ENCODE data around the gene TSNAXIP1. TPM values are rescaled to one million over a fixed set of nuclear protein-coding genes. Genes with fewer than 3 reads are reported as not detected.

TSNAXIP1 gene
- total RNA-seq, 1 experiment from 2014 or later = 1.9 TPM

GRCh38 chr16:67842509-67843342, 36.0 kb downstream of the TSNAXIP1 start:
- no TSS peak for BruUV-seq (replicated peaks)
- Histone ChIP-seq H3K27ac (no peak overlapping the region), H3K9me3 (ENCODE audit: insufficient read depth, low read depth) (no peaks in the 10 kb centered on the region), H3K79me2 (ENCODE audit: low read depth) (peaks cover 42% of the 10 kb centered on the region), H3K36me3 (ENCODE audit: low read depth) (no peaks in the 10 kb centered on the region), H3K9me2 (ENCODE audit: insufficient read depth) (no peaks in the 10 kb centered on the region), H4K20me1 (ENCODE audit: insufficient read depth) (peaks cover 2% of the 10 kb centered on the region), H3F3A (ENCODE audit: insufficient read depth, low read depth) (peaks cover 16% of the 10 kb centered on the region; the same call in 1 of the 2 replicates), H3K4me2 (peak overlapping the region; percentile 74), H3K4me1 (replicated peaks; ENCODE audit: insufficient read depth) (peaks cover 39% of the 10 kb centered on the region), H2AFZ (no peak overlapping the region; the same call in 1 of the 2 replicates), H3K27me3 (ENCODE audit: insufficient read depth, low read depth) (no peaks in the 10 kb centered on the region), H3K4me3 (peak overlapping the region; percentile 75; the same call in 1 of the 2 replicates)
- ChIA-PET POLR2A (ENCODE audit: unreplicated experiment) (no interaction called here), CTCF (no interaction called here)
- intact Hi-C loops (cut with micrococcal nuclease; ENCODE audit: unreplicated experiment) = no loop called here
- TF ChIP-seq CTCF (conservative IDR thresholded peaks at IDR 0.05) (no peak), EZH2 (IDR thresholded peaks at IDR 0.05; ENCODE audit: low read depth) (no peak)
- no peak for DNase-seq

- intact Hi-C loops (cut with micrococcal nuclease; ENCODE audit: unreplicated experiment) = no loop called here
These were observed 36.7 kb downstream of the TSNAXIP1 start for GRCh38 chr16:67843343-67843765.

GRCh38 chr16:67844497-67844896, 37.8 kb downstream of the TSNAXIP1 start:
- intact Hi-C loops (cut with micrococcal nuclease; ENCODE audit: unreplicated experiment) = no loop called here
- no peak overlapping the region for H3K27ac ChIP-seq
- CTCF ChIA-PET = interaction anchor here (0.6 to 0.7 kb wide), 3 partner anchors 20 to 243 kb away, joined by 3 to 5 read pairs (median 3); no protein-coding TSS in a partner anchor

More at GRCh38 chr16:67843343-67843765, 36.7 kb downstream of the TSNAXIP1 start:
- DNase-seq = no peak
- peak overlapping the region; percentile 74 for H3K4me2 ChIP-seq
- H3K9me2 ChIP-seq (ENCODE audit: insufficient read depth) = no peaks in the 10 kb centered on the region
- peaks cover 21% of the 10 kb centered on the region; the same call in 1 of the 2 replicates for H3F3A ChIP-seq (ENCODE audit: insufficient read depth, low read depth)
- BruUV-seq (replicated peaks) = no TSS peak
- ChIA-PET POLR2A (ENCODE audit: unreplicated experiment) (no interaction called here), CTCF (no interaction called here)
- H4K20me1 ChIP-seq (ENCODE audit: insufficient read depth) = peaks cover 8% of the 10 kb centered on the region
- H3K27ac ChIP-seq = no peak overlapping the region
- no peak overlapping the region; the same call in 1 of the 2 replicates for H3K4me3 ChIP-seq
- H3K9me3 ChIP-seq (ENCODE audit: insufficient read depth, low read depth) = no peaks in the 10 kb centered on the region
- no peaks in the 10 kb centered on the region for H3K36me3 ChIP-seq (ENCODE audit: low read depth)
- no peak for TF ChIP-seq CTCF (conservative IDR thresholded peaks at IDR 0.05)
- no peak for TF ChIP-seq EZH2 (IDR thresholded peaks at IDR 0.05; ENCODE audit: low read depth)
- H2AFZ ChIP-seq = no peak overlapping the region
- no peaks in the 10 kb centered on the region for H3K27me3 ChIP-seq (ENCODE audit: insufficient read depth, low read depth)
- H3K4me1 ChIP-seq (replicated peaks; ENCODE audit: insufficient read depth) = peaks cover 45% of the 10 kb centered on the region
- peaks cover 48% of the 10 kb centered on the region for H3K79me2 ChIP-seq (ENCODE audit: low read depth)

More at GRCh38 chr16:67844497-67844896, 37.8 kb downstream of the TSNAXIP1 start:
- Histone ChIP-seq H3K4me2 (peak overlapping the region; percentile 93), H3K9me3 (ENCODE audit: insufficient read depth, low read depth) (no peaks in the 10 kb centered on the region), H3K4me1 (replicated peaks; ENCODE audit: insufficient read depth) (peaks cover 47% of the 10 kb centered on the region), H3K79me2 (ENCODE audit: low read depth) (peaks cover 60% of the 10 kb centered on the region), H3F3A (ENCODE audit: insufficient read depth, low read depth) (peaks cover 23% of the 10 kb centered on the region; the same call in 1 of the 2 replicates), H4K20me1 (ENCODE audit: insufficient read depth) (peaks cover 19% of the 10 kb centered on the region), H3K4me3 (no peak overlapping the region), H3K9me2 (ENCODE audit: insufficient read depth) (no peaks in the 10 kb centered on the region), H2AFZ (no peak overlapping the region), H3K36me3 (ENCODE audit: low read depth) (no peaks in the 10 kb centered on the region), H3K27me3 (ENCODE audit: insufficient read depth, low read depth) (no peaks in the 10 kb centered on the region)
- no TSS peak for BruUV-seq (replicated peaks)
- TF ChIP-seq EZH2 (IDR thresholded peaks at IDR 0.05; ENCODE audit: low read depth) (no peak), CTCF (conservative IDR thresholded peaks at IDR 0.05) (no peak)
- POLR2A ChIA-PET (ENCODE audit: unreplicated experiment) = interaction anchor here (0.6 to 0.7 kb wide), 3 partner anchors 13 to 16 kb away, joined by 4 to 8 read pairs (median 5); no protein-coding TSS in a partner anchor
- DNase-seq = no peak
